GM12872 (cell line): ENCODE data around the gene WFDC12.

Experiments
- TF ChIP-seq, protein P1 (sequence below): IDR thresholded peaks from 3 replicates; pipeline ENCODE4 v1.5.1; 2011; ENCODE audit warnings: low read depth, mild to moderate bottlenecking, low read length, moderate library complexity; ENCODE audit not compliant: insufficient read depth

WFDC12 gene

GRCh38 chr20:45088247-45088646 lies 36.0 kb downstream of the WFDC12 start:
- TF ChIP-seq, protein P1, sequence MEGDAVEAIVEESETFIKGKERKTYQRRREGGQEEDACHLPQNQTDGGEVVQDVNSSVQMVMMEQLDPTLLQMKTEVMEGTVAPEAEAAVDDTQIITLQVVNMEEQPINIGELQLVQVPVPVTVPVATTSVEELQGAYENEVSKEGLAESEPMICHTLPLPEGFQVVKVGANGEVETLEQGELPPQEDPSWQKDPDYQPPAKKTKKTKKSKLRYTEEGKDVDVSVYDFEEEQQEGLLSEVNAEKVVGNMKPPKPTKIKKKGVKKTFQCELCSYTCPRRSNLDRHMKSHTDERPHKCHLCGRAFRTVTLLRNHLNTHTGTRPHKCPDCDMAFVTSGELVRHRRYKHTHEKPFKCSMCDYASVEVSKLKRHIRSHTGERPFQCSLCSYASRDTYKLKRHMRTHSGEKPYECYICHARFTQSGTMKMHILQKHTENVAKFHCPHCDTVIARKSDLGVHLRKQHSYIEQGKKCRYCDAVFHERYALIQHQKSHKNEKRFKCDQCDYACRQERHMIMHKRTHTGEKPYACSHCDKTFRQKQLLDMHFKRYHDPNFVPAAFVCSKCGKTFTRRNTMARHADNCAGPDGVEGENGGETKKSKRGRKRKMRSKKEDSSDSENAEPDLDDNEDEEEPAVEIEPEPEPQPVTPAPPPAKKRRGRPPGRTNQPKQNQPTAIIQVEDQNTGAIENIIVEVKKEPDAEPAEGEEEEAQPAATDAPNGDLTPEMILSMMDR, result no peak

GRCh38 chr20:45087814-45088213 lies 36.5 kb downstream of the WFDC12 start:
- TF ChIP-seq, protein P1, result no peak

GRCh38 chr20:45087097-45087790 lies 37.0 kb downstream of the WFDC12 start:
- TF ChIP-seq, protein P1, result no peak

GRCh38 chr20:45085867-45086266 lies 38.4 kb downstream of the WFDC12 start:
- TF ChIP-seq, protein P1, result no peak

DNA sequence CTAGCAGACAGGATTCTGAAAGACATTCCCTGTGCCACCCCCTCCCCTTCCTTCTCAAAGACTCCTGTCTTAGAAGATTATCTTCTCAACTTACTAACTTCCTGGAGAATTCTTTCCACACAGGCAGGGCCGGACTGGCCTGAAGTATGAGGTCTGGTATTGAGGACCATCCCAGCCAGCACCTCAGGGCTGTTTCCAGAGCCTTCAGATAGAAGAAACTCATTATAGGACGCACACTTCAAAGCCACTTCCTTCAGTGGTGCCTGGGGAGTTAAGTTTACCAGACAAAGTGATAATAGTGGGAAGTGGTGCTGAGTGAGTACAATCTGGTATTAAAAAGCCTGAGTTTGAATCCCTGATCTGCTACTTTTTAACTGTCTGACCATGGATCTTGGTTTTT lies 39.0 kb downstream of the WFDC12 start:
- TF ChIP-seq, protein P1, result no peak

DNA sequence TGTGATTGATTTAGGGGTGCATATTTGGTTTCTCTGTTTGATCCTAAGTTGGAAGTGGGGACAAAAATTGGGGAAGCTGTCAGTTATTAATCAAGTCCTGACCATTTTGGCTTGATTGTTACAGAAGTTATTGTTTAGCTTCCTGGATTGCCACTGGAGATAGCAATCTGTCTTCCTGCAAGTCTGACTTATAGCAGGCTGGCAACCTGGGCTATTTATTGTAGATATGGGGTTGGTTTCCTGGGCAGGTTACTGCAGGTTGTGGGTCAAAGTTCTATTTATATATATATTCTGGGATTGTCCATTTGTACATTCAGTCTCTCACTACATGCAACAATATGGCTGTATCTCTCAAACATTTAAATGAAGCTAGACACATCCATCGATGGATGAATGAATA lies 41.1 kb downstream of the WFDC12 start:
- TF ChIP-seq, protein P1, result no peak

DNA sequence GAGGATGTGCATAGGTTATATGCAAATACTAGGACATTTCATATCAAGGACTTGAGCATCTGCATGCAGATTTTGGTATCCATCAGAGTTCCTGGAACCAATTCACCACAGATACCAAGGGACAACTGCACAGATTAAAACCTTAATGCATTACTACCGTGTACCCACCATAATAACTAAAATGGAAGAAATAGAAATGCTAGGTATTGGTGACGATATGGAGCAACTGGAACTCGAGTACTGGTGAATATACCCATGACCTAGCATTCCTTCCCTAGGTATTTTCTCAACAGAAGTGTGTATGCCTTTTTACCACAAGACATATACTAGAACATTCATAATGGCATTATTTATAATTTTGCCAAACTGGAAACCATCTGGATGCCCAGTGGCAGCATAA lies 41.8 kb downstream of the WFDC12 start:
- TF ChIP-seq, protein P1, result no peak
